ENCODE data around the gene PLPP1.

- TF ChIP-seq CTCF (conservative IDR thresholded peaks at IDR 0.05) (no peak), ZFX (IDR thresholded peaks at IDR 0.05) (no peak)
These were observed 27.2 kb downstream of the PLPP1 start for GRCh38 chr5:55507574-55507973.

Data from C4-2B (cell line).